Stimulated activated CD4-positive, alpha-beta T cell treated with anti-CD3 and anti-CD28 coated beads, Interleukin-12 subunit alpha, Interleukin-12 subunit beta, amount 100 ng/mL, for 4 hours (primary cell): Measurements from ENCODE around the gene OR1E2.
"Not testable (repeated sequence)": the region's sequence is repeated elsewhere in the genome, so short reads cannot be mapped to it uniquely, and the experiment has no call there.

ENCODE experiments used
- DNase-seq: peaks from one replicate; pipeline ENCODE4 v3.0.0-alpha.2; 2020

The OR1E2 gene

DNA sequence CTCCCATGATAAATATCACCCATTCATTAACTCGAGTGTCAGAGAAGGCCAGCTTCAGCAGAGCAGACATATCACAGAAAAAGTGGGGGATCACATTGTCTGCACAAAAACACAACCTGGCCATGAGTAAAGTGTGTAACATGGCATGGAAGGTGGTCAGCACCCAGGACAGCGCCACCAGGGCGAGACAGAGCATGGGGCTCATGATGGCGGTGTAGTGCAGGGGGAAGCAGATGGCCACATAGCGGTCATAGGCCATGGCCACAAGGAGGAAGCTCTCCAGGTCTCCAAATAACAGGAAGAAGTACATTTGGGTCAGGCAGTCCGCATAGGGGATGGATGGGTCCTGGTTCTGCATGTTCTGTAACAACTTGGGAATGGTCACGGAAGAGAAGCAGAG lies 35.8 kb downstream of the OR1E2 start:
- DNase-seq = not testable (repeated sequence)

DNA sequence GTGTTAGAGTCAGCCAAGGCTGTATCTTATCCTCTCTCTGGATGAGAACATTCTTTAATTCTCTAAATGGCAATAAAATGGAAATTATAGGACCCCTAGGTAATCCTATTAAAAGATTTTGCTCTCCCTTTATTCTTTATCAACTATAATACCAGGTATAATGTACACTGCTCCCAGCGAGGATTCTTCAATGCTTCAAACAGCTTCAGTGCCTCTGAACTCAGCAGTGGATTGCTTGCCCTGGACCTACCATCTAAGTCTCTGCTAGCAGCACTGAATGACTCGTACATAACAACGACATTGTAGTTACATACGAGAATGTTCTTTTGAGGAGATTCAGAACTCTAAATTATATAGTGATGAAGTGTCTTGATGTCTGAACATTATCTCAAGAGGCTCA lies 43.9 kb downstream of the OR1E2 start:
- DNase-seq = no peak

DNA sequence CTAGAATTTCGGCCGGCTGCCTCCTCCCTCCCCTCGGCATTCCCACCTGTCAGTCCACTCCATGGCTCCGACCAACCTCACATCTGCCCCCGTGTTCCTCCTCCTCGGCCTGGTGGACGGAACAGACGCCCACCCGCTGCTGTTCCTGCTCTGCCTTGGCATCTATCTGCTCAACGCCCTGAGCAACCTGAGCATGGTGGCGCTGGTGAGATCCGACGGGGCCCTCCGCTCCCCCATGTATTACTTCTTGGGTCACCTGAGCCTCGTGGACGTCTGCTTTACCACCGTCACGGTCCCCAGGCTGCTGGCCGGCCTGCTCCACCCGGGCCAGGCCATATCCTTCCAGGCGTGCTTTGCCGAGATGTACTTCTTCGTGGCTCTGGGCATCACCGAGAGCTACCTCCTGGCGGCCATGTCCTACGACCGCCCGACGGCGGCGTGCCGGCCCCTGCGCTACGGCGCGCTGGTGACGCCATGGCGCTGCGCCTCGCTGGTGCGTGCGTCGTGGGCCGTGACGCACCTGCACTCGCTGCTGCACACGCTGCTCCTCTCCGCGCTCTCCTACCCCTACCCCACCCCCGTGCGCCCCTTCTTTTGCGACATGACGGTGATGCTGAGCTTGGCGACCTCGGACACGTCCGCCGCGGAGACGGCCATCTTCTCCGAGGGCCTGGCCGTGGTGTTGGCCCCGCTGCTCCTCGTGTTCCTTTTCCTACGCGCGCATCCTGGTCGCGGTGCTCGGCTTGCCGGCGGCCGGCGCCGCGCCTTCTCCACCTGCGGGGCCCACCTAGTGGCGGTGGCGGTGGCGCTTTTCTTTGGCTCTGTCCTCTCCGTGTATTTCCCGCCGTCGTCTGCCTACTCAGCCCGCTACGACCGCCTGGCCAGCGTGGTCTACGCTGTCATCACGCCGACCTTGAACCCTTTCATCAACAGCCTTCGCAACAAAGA lies 47.5 kb downstream of the OR1E2 start, which contains the start of gene OR3A2:
TSS of gene OR3A2 (minus strand) at position 440 of the 948 bp plus-strand sequence.
- peak; percentile 14 for DNase-seq
